ELF-1 (cell line): ENCODE measurements around the gene GADD45GIP1.
"Not testable (repeated sequence)": the region's sequence is repeated elsewhere in the genome, so short reads cannot be mapped to it uniquely, and the experiment has no call there.

Source experiments
- DNase-seq: peaks from one replicate; pipeline ENCODE4 v3.0.0-alpha.2; 2016; ENCODE audit warnings: low read depth, low spot score

GADD45GIP1 gene

GRCh38 chr19:12987781-12988180 is 30.8 kb upstream of the GADD45GIP1 start:
- DNase-seq, result no peak

GRCh38 chr19:12987190-12987589 is 30.2 kb upstream of the GADD45GIP1 start:
- no peak for DNase-seq

GRCh38 chr19:12986726-12987125 is 29.7 kb upstream of the GADD45GIP1 start:
- no peak for DNase-seq

GRCh38 chr19:12985049-12985776 is 28.2 kb upstream of the GADD45GIP1 start:
- no peak for DNase-seq

- DNase-seq, result no peak
Measured at GRCh38 chr19:12984683-12985048, 27.6 kb upstream of the GADD45GIP1 start.

- no peak for DNase-seq
Measured at GRCh38 chr19:12984143-12984627, 27.2 kb upstream of the GADD45GIP1 start.

- peak; percentile 92 for DNase-seq
Measured at GRCh38 chr19:12983542-12984142, 26.6 kb upstream of the GADD45GIP1 start.

GRCh38 chr19:12983091-12983490 is 26.1 kb upstream of the GADD45GIP1 start:
- no peak for DNase-seq

GRCh38 chr19:12982648-12983047 is 25.6 kb upstream of the GADD45GIP1 start:
- no peak for DNase-seq

- no peak for DNase-seq
Measured at GRCh38 chr19:12979974-12980373, 23.0 kb upstream of the GADD45GIP1 start.

GRCh38 chr19:12976109-12976508 is 19.1 kb upstream of the GADD45GIP1 start:
- DNase-seq, result not testable (repeated sequence)

- DNase-seq, result no peak
Measured at GRCh38 chr19:12975221-12975741, 18.3 kb upstream of the GADD45GIP1 start.

GRCh38 chr19:12974301-12975220 is 17.5 kb upstream of the GADD45GIP1 start:
- no peak for DNase-seq

GRCh38 chr19:12973236-12973635 is 16.2 kb upstream of the GADD45GIP1 start:
- no peak for DNase-seq

- DNase-seq, result no peak
Measured at GRCh38 chr19:12970070-12970820, 13.2 kb upstream of the GADD45GIP1 start.

GRCh38 chr19:12969292-12969988 is 12.4 kb upstream of the GADD45GIP1 start, which contains the start of gene DAND5:
TSS of gene DAND5 (plus strand) at chr19:12969576. CDS start at chr19:12969661, 85 bp downstream.
- DNase-seq, result peak; percentile 23

- no peak for DNase-seq
Measured at GRCh38 chr19:12967907-12968306, 10.9 kb upstream of the GADD45GIP1 start.

- no peak for DNase-seq
Measured at GRCh38 chr19:12965812-12966135, 8.8 kb upstream of the GADD45GIP1 start.

GRCh38 chr19:12965017-12965811 is 8.2 kb upstream of the GADD45GIP1 start:
- peak; percentile 96 for DNase-seq

GRCh38 chr19:12959481-12959880 is 2.5 kb upstream of the GADD45GIP1 start:
- DNase-seq, result no peak
